CD4-positive, alpha-beta T cell treated with Interferon gamma for 1 hour (primary cell): ENCODE measurements around the gene B4GALNT4.

Experiments used
- DNase-seq: peaks from one replicate; pipeline ENCODE4 v3.0.0-alpha.2; 2020

Gene B4GALNT4

GRCh38 chr11:426851-427250 is 57.6 kb downstream of the B4GALNT4 start:
- no peak for DNase-seq

GRCh38 chr11:428295-428694 is 59.0 kb downstream of the B4GALNT4 start:
- DNase-seq, result no peak

- DNase-seq, result no peak
These were observed 60.1 kb downstream of the B4GALNT4 start for GRCh38 chr11:429391-429790.

GRCh38 chr11:429931-430456 is 60.7 kb downstream of the B4GALNT4 start:
- DNase-seq, result no peak
